ENCODE results near the gene BAZ2B. TPM values are rescaled to one million over a fixed set of nuclear protein-coding genes. Genes with fewer than 3 reads are reported as not detected.

BAZ2B gene
- total and polyA plus RNA-seq, 12 donors, result 6.8 to 57.2 (median 44.9) TPM

DNA sequence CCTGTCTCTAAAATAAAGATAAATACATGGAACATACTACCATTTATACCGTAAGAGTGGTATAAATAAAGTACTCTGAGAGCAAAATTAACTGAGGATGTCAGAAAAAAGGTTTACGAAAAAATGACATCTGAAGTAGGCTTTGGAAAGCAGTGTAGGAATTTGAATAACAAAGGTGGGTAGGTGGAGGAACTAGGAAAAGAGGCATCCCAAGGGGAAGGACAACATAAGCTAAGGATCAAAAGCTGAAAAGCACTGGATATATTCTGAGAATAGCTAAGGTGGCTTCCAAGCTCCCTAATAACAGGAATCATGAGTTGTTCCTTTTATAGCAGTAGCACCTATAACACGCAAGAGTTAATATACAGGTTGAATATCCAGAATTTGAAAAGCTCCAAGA lies 91.3 kb downstream of the BAZ2B start:
- no peaks in the 10 kb centered on the region for H3K27me3 ChIP-seq
- no peak overlapping the region for H3K27ac ChIP-seq
- peaks cover 0 to 9% (median 0%) of the 10 kb centered on the region in 11 donors for H3K9me3 ChIP-seq
- H3K36me3 ChIP-seq, result peaks cover 0 to 13% (median 0%) of the 10 kb centered on the region in 9 donors
- no peaks in the 10 kb centered on the region for H3K4me1 ChIP-seq
- TF ChIP-seq, protein P1, sequence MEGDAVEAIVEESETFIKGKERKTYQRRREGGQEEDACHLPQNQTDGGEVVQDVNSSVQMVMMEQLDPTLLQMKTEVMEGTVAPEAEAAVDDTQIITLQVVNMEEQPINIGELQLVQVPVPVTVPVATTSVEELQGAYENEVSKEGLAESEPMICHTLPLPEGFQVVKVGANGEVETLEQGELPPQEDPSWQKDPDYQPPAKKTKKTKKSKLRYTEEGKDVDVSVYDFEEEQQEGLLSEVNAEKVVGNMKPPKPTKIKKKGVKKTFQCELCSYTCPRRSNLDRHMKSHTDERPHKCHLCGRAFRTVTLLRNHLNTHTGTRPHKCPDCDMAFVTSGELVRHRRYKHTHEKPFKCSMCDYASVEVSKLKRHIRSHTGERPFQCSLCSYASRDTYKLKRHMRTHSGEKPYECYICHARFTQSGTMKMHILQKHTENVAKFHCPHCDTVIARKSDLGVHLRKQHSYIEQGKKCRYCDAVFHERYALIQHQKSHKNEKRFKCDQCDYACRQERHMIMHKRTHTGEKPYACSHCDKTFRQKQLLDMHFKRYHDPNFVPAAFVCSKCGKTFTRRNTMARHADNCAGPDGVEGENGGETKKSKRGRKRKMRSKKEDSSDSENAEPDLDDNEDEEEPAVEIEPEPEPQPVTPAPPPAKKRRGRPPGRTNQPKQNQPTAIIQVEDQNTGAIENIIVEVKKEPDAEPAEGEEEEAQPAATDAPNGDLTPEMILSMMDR (IDR thresholded peaks at IDR 0.05), result no peak
- DNase-seq, result no peak
- ATAC-seq, result no peak
- WGBS, 2 donors, result 96 to 97% methylated on average over 3 of the region's 3 CpGs
- H3K4me3 ChIP-seq, result no peak overlapping the region
- intact Hi-C loops (cut with DNase I), result no loop called here

DNA sequence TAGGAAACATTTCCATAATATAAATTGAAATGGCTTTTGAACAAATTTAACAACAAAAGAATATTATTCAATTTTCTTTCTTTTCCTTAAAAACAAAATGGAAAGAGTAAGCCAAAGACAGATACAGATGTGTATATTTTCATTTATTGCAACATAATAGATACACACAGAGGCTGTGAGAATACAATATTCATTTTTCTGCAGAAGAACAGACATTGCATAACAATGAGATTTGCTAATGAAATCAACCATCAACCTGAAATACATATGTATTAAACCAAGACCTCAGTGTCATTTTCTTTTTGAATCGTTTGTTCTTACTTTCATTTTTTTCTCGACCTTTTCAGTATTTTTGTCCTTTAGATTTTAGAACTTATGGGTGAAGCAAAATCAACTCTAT lies 95.1 kb downstream of the BAZ2B start:
- TF ChIP-seq, protein P1 (IDR thresholded peaks at IDR 0.05), result no peak
- Histone ChIP-seq H3K9me3 (no peaks in the 10 kb centered on the region), H3K27ac (no peak overlapping the region), H3K27me3 (no peaks in the 10 kb centered on the region), H3K4me1 (peaks cover 0 to 23% (median 9%) of the 10 kb centered on the region in 9 donors), H3K4me3 (no peak overlapping the region), H3K36me3 (no peaks in the 10 kb centered on the region)
- ATAC-seq (no peak), DNase-seq (no peak)
- whole genome bisulfite sequencing, 2 donors, result 92% methylated on average over 2 of the region's 2 CpGs
- intact Hi-C loops (cut with DNase I), result no loop called here

DNA sequence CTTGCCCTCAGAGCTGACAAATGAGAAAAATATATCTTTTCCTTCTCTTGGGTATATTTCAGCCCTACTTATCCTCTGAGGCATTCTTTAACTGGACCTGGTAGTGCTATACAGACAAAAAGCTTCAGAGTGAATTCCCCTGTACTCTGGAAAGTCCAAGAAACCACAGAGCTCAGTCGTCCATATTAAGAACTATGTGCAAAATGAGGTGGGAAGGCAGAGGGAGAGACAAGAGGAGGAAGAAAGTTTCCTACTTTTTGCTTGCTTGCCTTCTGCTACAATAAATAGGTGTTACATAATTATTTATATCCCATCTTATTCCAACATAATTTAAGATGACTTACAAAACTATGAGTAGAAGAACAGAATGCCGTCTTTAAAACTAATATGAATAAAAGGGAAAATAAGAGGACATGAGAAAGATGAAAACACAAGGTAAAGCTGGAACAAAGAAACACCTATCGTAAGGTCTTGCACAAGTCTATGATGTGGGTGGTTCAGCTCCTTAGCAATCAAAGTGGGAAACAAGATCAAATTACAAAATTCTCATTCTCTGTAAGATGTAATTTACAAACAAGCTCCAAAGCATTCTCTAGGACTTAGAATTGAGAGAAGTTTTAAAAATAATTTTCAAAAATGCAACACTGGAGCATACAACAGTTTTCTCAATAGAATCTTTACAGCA lies 97.9 kb downstream of the BAZ2B start:
- WGBS, 2 donors, result 68 to 75% methylated on average over 3 of the region's 3 CpGs
- intact Hi-C loops (cut with DNase I), result no loop called here
- H3K27ac ChIP-seq, result peak overlapping the region in 2 of 10 donors; percentile 32 to 43
- no peak for DNase-seq
- no peaks in the 10 kb centered on the region for H3K27me3 ChIP-seq
- H3K9me3 ChIP-seq, result no peaks in the 10 kb centered on the region
- peaks cover 0 to 45% (median 30%) of the 10 kb centered on the region in 9 donors for H3K4me1 ChIP-seq
- no peak overlapping the region for H3K4me3 ChIP-seq
- no peaks in the 10 kb centered on the region for H3K36me3 ChIP-seq
- TF ChIP-seq, protein P1 (IDR thresholded peaks at IDR 0.05), result no peak
- ATAC-seq, result no peak

DNA sequence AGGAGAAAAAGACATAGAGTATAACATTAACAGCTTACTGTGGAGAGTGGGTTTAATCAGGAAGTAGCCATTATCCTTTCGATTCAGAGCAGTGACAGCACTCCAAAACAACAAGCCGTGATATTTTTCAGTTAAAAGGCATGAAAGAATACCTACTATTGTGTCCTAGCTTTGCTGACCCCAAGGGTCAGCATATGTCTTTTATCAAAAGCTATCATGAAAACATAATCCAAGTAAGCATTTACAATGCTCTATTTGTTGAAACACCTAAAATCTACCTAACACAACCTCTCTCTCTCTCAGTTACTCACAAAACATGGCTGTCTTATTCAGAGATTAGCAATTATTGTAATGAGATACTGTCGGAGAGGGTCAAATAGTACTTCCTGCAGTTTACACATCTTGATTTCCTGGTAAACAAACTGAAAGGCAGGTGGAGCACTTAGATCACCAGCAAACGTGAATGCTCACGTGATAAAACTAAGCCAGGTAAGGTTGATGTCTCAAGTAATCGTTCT lies 100.0 kb downstream of the BAZ2B start:
- Histone ChIP-seq H3K4me3 (peak overlapping the region in 9 of 10 donors; percentile 28 to 59 (median 54)), H3K9me3 (no peaks in the 10 kb centered on the region), H3K4me1 (peaks cover 0 to 61% (median 44%) of the 10 kb centered on the region in 9 donors), H3K36me3 (no peaks in the 10 kb centered on the region), H3K27ac (peak overlapping the region in 9 of 10 donors; percentile 14 to 85 (median 70)), H3K27me3 (no peaks in the 10 kb centered on the region)
- 3 to 6% methylated on average over 6 of the region's 6 CpGs for WGBS, 2 donors
- ATAC-seq, result peak in 7 of 8 donors; percentile 51 to 81 (median 69)
- DNase-seq, result no peak
- TF ChIP-seq, protein P1 (IDR thresholded peaks at IDR 0.05), result peak in 2 of 9 donors; percentile 13 to 19
- intact Hi-C loops (cut with DNase I), result no loop called here

Measured in heart right ventricle (tissue), 16 donors.